MM.1S (cell line): ENCODE measurements around the gene FBLL1.

Experiments
- CTCF ChIP-seq: fragments of 300-600 bp; sonication (generic); IDR thresholded peaks from 2 replicates; pipeline ENCODE4 v1.5.1; 2016; ENCODE audit warnings: antibody characterized with exemption, low read length, mixed read lengths
- EZH2 ChIP-seq: fragments of 300-600 bp; sonication (generic); optimal IDR thresholded peaks from 2 replicates; pipeline ENCODE3; 2017; ENCODE audit warnings: low read depth, mild to moderate bottlenecking, antibody characterized with exemption, low read length, mixed read lengths
- EZH2phosphoT487 ChIP-seq: fragments of 300-600 bp; sonication (generic); IDR thresholded peaks from 2 replicates; pipeline ENCODE4 v1.6.1; 2018; ENCODE audit warnings: antibody characterized with exemption, low read length

- no peak for TF ChIP-seq EZH2
- no peak for TF ChIP-seq CTCF
- TF ChIP-seq EZH2phosphoT487: no peak
These were observed 8.1 kb downstream of the FBLL1 start for GRCh38 chr5:168537176-168537575.
